GM19468 (cell line): Measurements from ENCODE around the gene GPR153.

Experiments
- ATAC-seq: cut with Tn5 transposase; IDR thresholded peaks from one replicate; pipeline ENCODE4 v1.9.1; 2021; ENCODE audit warnings: mild to moderate bottlenecking, moderate library complexity, moderate number of reproducible peaks; ENCODE audit not compliant: unreplicated experiment; ENCODE audit errors: extremely low read depth

GPR153 gene

GRCh38 chr1:6271006-6271405, 10.1 kb upstream of the GPR153 start:
- ATAC-seq = no peak

GRCh38 chr1:6270401-6270800, 9.5 kb upstream of the GPR153 start:
- ATAC-seq = no peak

- ATAC-seq = no peak
Observed at GRCh38 chr1:6269720-6270400, 9.0 kb upstream of the GPR153 start.

DNA sequence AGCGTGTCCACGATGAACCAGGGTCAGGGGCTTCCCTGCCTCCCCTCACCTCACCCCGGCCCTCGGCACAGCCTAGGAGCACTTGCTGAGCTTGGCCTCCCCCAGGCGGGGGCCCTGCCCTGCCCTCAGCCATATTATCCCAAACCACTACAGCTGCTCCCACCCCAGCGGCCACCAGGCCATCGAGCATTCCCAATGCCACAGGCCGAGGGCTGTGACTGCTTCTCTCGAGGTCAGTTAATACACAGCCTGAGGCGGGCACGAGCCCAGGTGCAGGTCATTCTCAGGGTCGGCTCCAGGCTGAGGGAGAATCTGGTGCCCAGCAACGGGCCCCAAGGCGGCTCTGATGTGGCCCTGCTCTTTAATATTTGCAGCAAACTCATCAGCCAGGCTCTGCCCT, 8.4 kb upstream of the GPR153 start:
- ATAC-seq = no peak

DNA sequence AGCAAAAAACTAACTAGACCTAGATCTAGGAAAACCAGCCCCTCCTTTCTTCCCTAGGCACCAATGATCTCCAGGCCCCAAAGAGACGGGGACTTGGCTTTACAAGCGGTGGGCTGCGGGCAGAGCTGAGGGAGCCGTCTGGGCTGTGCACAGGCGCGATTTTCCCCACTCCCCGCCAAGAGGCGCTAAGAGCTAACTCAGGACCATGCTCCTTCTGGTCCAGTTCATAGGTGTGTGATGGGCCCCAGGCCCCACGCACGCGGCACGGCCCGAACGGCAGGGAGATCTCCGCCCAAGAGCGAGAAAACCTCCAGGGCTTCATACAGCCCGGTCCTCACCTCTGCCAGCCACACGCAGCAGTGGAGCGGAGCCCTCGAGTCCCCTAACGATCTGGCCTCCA, 7.5 kb upstream of the GPR153 start:
- no peak for ATAC-seq

DNA sequence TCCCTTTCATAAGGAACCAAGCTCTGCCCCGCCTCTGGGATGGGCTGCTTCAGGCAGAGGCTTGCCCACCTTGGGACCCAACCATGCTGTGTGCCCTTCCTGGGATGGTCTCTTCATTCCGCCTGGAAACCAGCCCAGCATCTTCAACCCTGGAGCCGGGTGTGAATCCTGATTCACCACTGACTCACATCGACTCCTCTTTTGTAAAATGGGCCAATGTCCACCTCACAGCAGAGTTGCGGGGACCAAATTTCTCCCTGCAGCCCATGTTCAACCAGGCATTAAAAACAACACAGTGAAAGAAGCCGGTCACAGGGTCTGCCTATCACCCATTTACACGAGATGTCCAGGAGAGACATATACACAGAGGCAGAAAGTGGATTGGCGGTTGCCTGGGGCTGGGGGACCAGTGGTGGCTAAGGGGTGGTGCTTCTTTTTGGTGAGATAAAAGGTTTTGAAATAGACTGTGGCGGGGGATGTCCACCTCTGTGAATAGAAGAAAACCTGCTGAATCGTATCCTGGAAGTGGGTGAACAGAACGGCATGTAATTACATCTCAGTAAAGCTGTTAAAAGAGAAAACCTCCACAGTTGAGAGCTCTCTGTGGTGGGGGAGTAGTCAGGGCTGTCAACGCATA, 6.9 kb upstream of the GPR153 start:
- no peak for ATAC-seq

DNA sequence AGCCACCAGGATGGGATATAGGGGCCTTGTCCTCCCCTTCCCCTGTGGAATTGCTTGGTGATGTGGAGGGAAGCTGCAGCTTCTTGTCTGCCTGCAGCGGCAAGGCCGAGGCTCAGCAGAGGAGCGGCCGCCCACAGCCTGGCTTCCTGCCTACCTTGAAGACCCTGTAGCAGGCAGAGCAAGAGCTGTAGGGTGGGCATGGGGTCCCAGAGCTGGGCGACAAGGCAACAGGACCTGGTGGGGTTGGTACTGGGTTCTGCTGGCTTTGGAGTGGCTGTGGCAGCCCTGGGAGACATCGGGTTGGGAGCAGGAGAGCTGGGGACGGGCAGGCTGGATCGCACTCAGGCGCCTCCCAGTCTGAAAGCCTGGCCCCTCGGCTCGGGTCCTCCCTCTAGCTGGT, 5.7 kb upstream of the GPR153 start:
- ATAC-seq = no peak

DNA sequence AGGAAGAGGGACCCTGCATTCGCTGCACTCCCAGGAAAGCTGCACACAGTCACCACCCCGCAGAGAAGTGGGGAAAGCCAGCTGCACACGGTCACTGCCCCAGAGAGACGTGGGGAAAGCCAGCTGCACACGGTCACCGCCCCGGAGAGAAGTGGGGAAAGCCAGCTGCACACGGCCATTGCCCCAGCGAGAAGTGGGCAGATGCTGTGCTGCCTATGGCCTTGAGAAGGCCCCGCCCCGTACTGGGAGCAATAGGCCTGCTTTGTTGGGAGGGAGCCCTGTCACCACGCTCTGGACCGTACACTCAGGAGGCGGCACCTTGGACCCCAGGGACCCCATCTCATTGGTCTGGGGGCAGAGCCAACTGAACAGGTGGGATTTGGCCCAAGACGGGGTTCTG, 4.3 kb upstream of the GPR153 start:
- ATAC-seq = no peak

GRCh38 chr1:6263716-6264115, 2.8 kb upstream of the GPR153 start:
- ATAC-seq = no peak

GRCh38 chr1:6262555-6263420, 1.9 kb upstream of the GPR153 start:
- no peak for ATAC-seq

- ATAC-seq = no peak
Observed at GRCh38 chr1:6261615-6261995, 707 bp upstream of the GPR153 start.

- ATAC-seq = no peak
Observed at GRCh38 chr1:6260433-6260934, 414 bp downstream of the GPR153 start.

DNA sequence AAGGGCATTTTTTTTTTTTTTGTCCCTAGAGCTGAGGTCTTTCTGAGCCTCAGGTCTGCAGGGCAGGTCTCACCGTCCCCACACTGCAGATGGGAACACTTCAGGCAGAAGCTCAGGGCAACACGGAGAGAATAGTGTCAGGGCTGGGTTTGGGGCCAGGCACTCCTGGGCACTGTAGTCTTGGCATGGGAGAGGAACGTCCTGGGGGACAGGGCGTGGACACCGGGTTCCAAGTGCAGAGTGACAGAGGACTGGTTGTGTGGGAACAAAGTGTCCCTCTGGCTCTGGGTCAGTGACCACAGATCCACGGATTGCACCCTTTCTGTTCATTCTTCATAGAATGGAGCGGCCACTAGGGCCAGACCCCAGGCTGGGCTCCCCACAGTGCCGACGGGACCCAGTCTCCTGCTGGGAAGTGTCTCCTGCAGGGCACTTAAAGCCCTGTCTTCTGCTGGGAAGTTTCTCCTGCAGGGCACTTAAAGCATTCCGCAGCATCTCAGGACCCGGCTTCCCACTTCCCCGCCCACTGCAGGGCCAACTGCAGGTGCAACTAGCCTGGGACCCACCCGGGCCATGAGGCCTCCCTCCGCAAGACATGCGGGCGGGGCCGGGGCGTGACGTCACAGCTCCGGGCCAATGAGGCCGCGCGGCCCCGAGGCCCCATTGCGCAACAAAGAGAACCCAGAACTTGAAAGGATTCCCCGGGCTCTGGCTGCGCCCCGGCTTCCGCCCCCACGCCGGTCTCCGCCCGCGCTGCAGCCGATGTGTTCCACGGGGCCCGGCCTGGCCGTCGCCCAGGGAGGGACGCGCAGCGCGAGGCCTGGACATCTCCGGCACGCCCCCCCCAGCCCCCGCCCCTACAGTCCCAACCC, 1.2 kb downstream of the GPR153 start:
- ATAC-seq = no peak

GRCh38 chr1:6258675-6259074, 2.2 kb downstream of the GPR153 start:
- ATAC-seq = no peak

DNA sequence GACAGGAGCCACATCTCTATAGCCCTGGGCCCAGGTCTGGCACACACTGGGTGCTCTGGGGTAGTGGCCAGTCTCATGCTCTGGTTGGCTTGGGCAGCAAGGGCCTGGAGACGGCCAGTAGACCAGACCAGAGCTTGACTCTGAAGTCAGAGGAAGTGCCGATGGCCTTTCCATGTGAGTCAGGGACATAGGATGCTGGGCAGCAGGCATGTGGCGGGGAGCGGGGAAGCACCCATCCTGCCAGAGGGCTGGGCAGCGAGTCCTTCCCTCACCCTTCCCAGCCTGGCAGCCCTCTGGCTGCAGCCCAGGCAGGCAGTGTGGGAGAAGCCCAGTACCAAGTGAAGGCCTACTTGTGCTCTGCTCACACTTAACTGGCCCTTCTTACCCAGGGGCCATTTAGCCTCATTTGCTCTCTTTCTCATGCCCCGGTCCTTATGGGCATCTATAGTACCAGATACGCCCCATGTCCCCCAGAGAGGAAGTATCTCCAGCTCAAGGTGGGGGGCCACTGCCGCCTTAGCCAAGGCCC, 3.3 kb downstream of the GPR153 start:
- no peak for ATAC-seq

- no peak for ATAC-seq
Observed at GRCh38 chr1:6256645-6257044, 4.3 kb downstream of the GPR153 start.

- ATAC-seq = no peak
Observed at GRCh38 chr1:6254691-6255090, 6.2 kb downstream of the GPR153 start.

DNA sequence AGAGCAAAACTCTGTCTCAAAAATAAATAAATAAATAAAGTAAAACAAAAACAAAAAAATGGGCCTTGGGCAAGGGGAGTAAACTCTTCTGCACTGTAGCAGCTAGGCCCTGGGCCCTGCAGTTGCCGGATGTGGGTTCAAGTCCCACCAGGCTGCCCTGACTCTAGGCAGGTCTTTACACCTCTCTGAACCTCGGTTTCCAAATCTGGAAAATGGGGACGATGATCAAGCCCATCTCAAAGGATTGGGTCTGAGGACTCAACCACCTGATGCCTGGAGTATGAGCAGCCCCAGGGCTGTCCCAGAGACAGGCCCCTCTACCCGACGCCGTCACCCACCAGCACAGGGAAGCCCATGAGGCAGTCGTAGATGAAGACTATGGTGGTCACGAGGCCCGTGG, 7.5 kb downstream of the GPR153 start:
- ATAC-seq = no peak

DNA sequence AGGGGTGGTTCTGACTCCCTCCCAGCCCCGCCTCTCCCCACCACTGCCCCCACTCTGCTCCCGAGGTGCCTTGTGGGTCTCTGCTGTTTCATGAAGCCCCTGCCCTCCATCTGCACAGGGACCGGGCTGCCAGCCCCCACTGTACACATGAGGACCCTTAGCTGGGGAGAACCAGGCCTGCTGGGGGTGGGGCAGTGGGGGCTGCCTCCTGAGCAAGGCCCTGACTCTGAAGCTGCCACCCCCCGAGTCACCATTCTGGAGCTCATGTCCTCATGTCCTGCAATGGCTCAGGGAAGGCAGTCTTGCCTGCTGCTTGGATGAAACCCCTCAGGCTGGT, 8.6 kb downstream of the GPR153 start:
- no peak for ATAC-seq
